Suprapubic skin (tissue), 4 donors: ENCODE results near the gene EXPH5.

Source experiments
- CTCF ChIP-seq, 2 donors: fragments of 200-600 bp in 1 of 2; fragments of 450-650 bp in 1 of 2; sonication (generic) in 1 of 2; IDR thresholded peaks; one replicate each; pipeline ENCODE4 v1.5.1; 2016 to 2019; ENCODE audit warnings: antibody characterized with exemption in 2 of 2, mild to moderate bottlenecking in 1 of 2, moderate library complexity in 1 of 2
- POLR2A ChIP-seq, 2 donors: fragments of 450-650 bp; IDR thresholded peaks; one replicate each; pipeline ENCODE4 v1.6.1; 2017; ENCODE audit warnings: antibody characterized with exemption in 2 of 2, mild to moderate bottlenecking in 2 of 2, moderate library complexity in 2 of 2
- POLR2AphosphoS5 ChIP-seq, 3 donors: sonication (generic); formaldehyde crosslinking; IDR thresholded peaks; one replicate each; pipeline ENCODE4 v1.6.1; 2017; ENCODE audit warnings: antibody characterized with exemption in 3 of 3

- TF ChIP-seq POLR2AphosphoS5 (IDR thresholded peaks at IDR 0.05) (no peak), POLR2A (IDR thresholded peaks at IDR 0.05) (no peak), CTCF (IDR thresholded peaks at IDR 0.05) (no peak)
Observed at GRCh38 chr11:108495326-108495725, 98.2 kb downstream of the EXPH5 start.
